Heart right ventricle (tissue), 16 donors: ENCODE measurements around the gene GALNT18. TPM values are rescaled to one million over a fixed set of nuclear protein-coding genes. Genes with fewer than 3 reads are reported as not detected.

Experiments used
- ATAC-seq, 8 donors: fragments of 200-7000 bp; cut with Tn5 transposase; one replicate each; pipeline ENCODE4 v1.9.1; 2020; ENCODE audit warnings: mild to moderate bottlenecking in 8 of 8, moderate library complexity in 8 of 8, moderate number of reproducible peaks in 1 of 8
- DNase-seq, 2 donors: peaks; one replicate each; pipeline ENCODE4 v3.0.0-alpha.2; 2020
- H3K27ac ChIP-seq, 10 donors: fragments of 200-600 bp; sonication (generic) in 2 of 10; one replicate each; pipeline versions ENCODE4 v1.5.0 to v1.8.0; 2020 to 2022; ENCODE audit warnings: mild to moderate bottlenecking in 3 of 10
- H3K27me3 ChIP-seq, 7 donors: fragments of 200-600 bp; one replicate each; pipeline ENCODE4 v1.8.0; 2021 to 2022; ENCODE audit warnings: mild to moderate bottlenecking in 2 of 7
- H3K36me3 ChIP-seq, 9 donors: fragments of 200-600 bp; sonication (generic) in 1 of 9; one replicate each; pipeline versions ENCODE4 v1.5.0 to v1.8.0; 2020 to 2022; ENCODE audit warnings: mild to moderate bottlenecking in 2 of 9
- H3K4me1 ChIP-seq, 9 donors: fragments of 200-600 bp; sonication (generic) in 1 of 9; one replicate each; pipeline versions ENCODE4 v1.5.0 to v1.8.0; 2020 to 2022; ENCODE audit warnings: mild to moderate bottlenecking in 4 of 9
- H3K4me3 ChIP-seq, 10 donors: fragments of 200-600 bp; sonication (generic) in 2 of 10; one replicate each; pipeline versions ENCODE4 v1.5.0 to v1.8.0; 2020 to 2022; ENCODE audit warnings: mild to moderate bottlenecking in 7 of 10, moderate library complexity in 2 of 10
- H3K9me3 ChIP-seq, 11 donors: fragments of 200-600 bp in 10 of 11; sonication (generic) in 2 of 11; one replicate each; pipeline versions ENCODE4 v1.5.0 to v1.8.0; 2013 to 2022; ENCODE audit warnings: mild to moderate bottlenecking in 2 of 11, control low read depth in 1 of 11, moderate library complexity in 1 of 11
- CTCF ChIP-seq, 9 donors: fragments of 200-600 bp; sonication (generic) in 2 of 9; IDR thresholded peaks; one replicate each; pipeline versions ENCODE4 v1.5.0 to v1.8.0; 2021 to 2022; ENCODE audit warnings: antibody characterized with exemption in 9 of 9, mild to moderate bottlenecking in 5 of 9, moderate library complexity in 1 of 9
- WGBS, 2 donors: extraction: QIAGEN DNeasy Blood & Tissue Kit; methylation state at CpG; one replicate each; pipeline ENCODE4 v1.1.7; 2013; ENCODE audit warnings: inconsistent platforms in 1 of 2; 5-methylcytosine and 5-hydroxymethylcytosine counted together
- intact Hi-C, 10 donors: fragments of 100-400 bp; cut with DNase I; formaldehyde crosslinking; loops; one replicate each; pipeline versions ENCODE4 v1.11.1 to v1.14.2; 2022
- polyA plus RNA-seq, 2 donors: library from polyadenylated mRNA; stranded (reverse); fragments of 200-250 nt; gene quantifications; one replicate each; pipeline ENCODE4 v1.2.3, GENCODE V29; 2013
- total RNA-seq, 10 donors: library from RNA; stranded (reverse); fragmentation: NEBNext Ultra II Directional in 3 of 10; extraction: Animal tissue kit (Norgen Biotek cat#: 25700) in 3 of 10; gene quantifications; one replicate each; pipeline versions ENCODE4 v1.2.1 to v1.2.4, GENCODE V29; 2021 to 2023
- donor health status: Arrhythmogenic right ventricular cardiomyopathy.
- donor health status: ischemic (EF 13 %, LVEDD 7.1; RV severe dilation, severe dysfunction).
- donor health status: healthy with polysubstance abuse.
- donor health status: DM: no; HTN: yes; CAD: no.
- donor health status: DM: no; HTN: no; CAD: no.
- donor health status: ischemic (EF 25% LVEDD 6.9; RV normal size, moderate dysfunction).
- donor health status: ischemic (EF 25% LVEDD 5.7; RV mildly dilated, moderate dysfunction).
- donor health status: healthy.
- donor health status: DM: yes; HTN: yes; CAD: no.
- donor health status: Ischemic cardiomyopathy.
- donor health status: ischemic (EF 35%, LVEDD 5.7; RV mildly dilated, moderate dysfunction).
- donor health status: nonischemic (EF 11% LVEDD 7.7; RV severe dilation, severe dysfunction).
- donor health status: DM: yes; HTN: yes; CAD: no.
- donor health status: PGD.
- donor health status: ischemic (EF 29% LVEDD 5.4; RV normal size, mild dysfunction).
- donor health status: nonischemic (EF 23%, LVEDD 6.1; RV moderate dilation, normal function).

Gene GALNT18
- total and polyA plus RNA-seq, 12 donors: 7.0 to 29.0 (median 15.6) TPM

- Histone ChIP-seq H3K4me3 (no peak overlapping the region), H3K27ac (no peak overlapping the region), H3K36me3 (peaks cover 0 to 76% (median 0%) of the 10 kb centered on the region in 9 donors), H3K4me1 (peaks cover 0 to 4% (median 0%) of the 10 kb centered on the region in 9 donors), H3K27me3 (no peaks in the 10 kb centered on the region), H3K9me3 (no peaks in the 10 kb centered on the region)
- no peak for TF ChIP-seq CTCF (IDR thresholded peaks at IDR 0.05)
- ATAC-seq (peak in 1 of 8 donors; percentile 15), DNase-seq (no peak)
- intact Hi-C loops: loop anchor here in 1 of 10 donors (5.0 kb wide), 1 partner anchor 46 kb away; no protein-coding TSS in a partner anchor
- WGBS, 2 donors: 83 to 86% methylated on average over 5 of the region's 5 CpGs
These were observed 330.5 kb downstream of the GALNT18 start for GRCh38 chr11:11291041-11292015.

GRCh38 chr11:11290354-11290753, 331.5 kb downstream of the GALNT18 start:
- no peaks in the 10 kb centered on the region for H3K9me3 ChIP-seq
- ATAC-seq (no peak), DNase-seq (no peak)
- no peak for TF ChIP-seq CTCF (IDR thresholded peaks at IDR 0.05)
- intact Hi-C loops: loop anchor here in 1 of 10 donors (5.0 kb wide), 1 partner anchor 47 kb away; no protein-coding TSS in a partner anchor
- H3K36me3 ChIP-seq: peaks cover 0 to 72% (median 0%) of the 10 kb centered on the region in 9 donors
- H3K27me3 ChIP-seq: no peaks in the 10 kb centered on the region
- H3K27ac ChIP-seq: no peak overlapping the region
- WGBS, 2 donors: 96 to 99% methylated on average over 4 of the region's 4 CpGs
- H3K4me3 ChIP-seq: no peak overlapping the region
- peaks cover 0 to 4% (median 0%) of the 10 kb centered on the region in 9 donors for H3K4me1 ChIP-seq

- Histone ChIP-seq H3K9me3 (no peaks in the 10 kb centered on the region), H3K27me3 (no peaks in the 10 kb centered on the region), H3K36me3 (peaks cover 0 to 75% (median 0%) of the 10 kb centered on the region in 9 donors), H3K27ac (no peak overlapping the region), H3K4me3 (no peak overlapping the region), H3K4me1 (peaks cover 0 to 4% (median 0%) of the 10 kb centered on the region in 9 donors)
- 95 to 96% methylated on average over 1 of the region's 1 CpG for WGBS, 2 donors
- intact Hi-C loops: loop anchor here in 2 of 10 donors (5.0 to 10.0 kb wide), 2 partner anchors 48 to 465 kb away; no protein-coding TSS in a partner anchor
- ATAC-seq: no peak
- TF ChIP-seq CTCF (IDR thresholded peaks at IDR 0.05): no peak
- no peak for DNase-seq
These were observed 332.1 kb downstream of the GALNT18 start for GRCh38 chr11:11289669-11290068.

GRCh38 chr11:11288972-11289616, 332.7 kb downstream of the GALNT18 start:
- WGBS, 2 donors: 91 to 95% methylated on average over 7 of the region's 7 CpGs

More at GRCh38 chr11:11288972-11289616, 332.7 kb downstream of the GALNT18 start:
- no peak for ATAC-seq
- Histone ChIP-seq H3K27me3 (no peaks in the 10 kb centered on the region), H3K4me3 (no peak overlapping the region), H3K36me3 (peaks cover 0 to 72% (median 0%) of the 10 kb centered on the region in 9 donors), H3K4me1 (peaks cover 0 to 3% (median 0%) of the 10 kb centered on the region in 9 donors), H3K27ac (no peak overlapping the region), H3K9me3 (no peaks in the 10 kb centered on the region)
- no peak for DNase-seq
- no peak for TF ChIP-seq CTCF (IDR thresholded peaks at IDR 0.05)
- intact Hi-C loops: loop anchor here in 1 of 10 donors (10.0 kb wide), 1 partner anchor 466 kb away; no protein-coding TSS in a partner anchor
